ENCODE measurements around the gene DDX1. TPM values are rescaled to one million over a fixed set of nuclear protein-coding genes. Genes with fewer than 3 reads are reported as not detected.

The DDX1 gene
- total RNA-seq, 3 donors from 2014 or later: 57.4 to 72.6 (median 71.0) TPM

- TF ChIP-seq CTCF (IDR thresholded peaks at IDR 0.05) (no peak), POLR2A (IDR thresholded peaks at IDR 0.05) (no peak), POLR2AphosphoS5 (IDR thresholded peaks at IDR 0.05) (no peak)
- no peak for DNase-seq (ENCODE audit: low spot score in 2 of 2)
- Histone ChIP-seq H3K4me3 (no peak overlapping the region), H3K4me1 (no peaks in the 10 kb centered on the region), H3K27me3 (no peaks in the 10 kb centered on the region), H3K36me3 (no peaks in the 10 kb centered on the region), H3K27ac (no peak overlapping the region), H3K9me3 (no peaks in the 10 kb centered on the region)
- intact Hi-C loops (cut with DNase I; ENCODE audit: low total_unique reads): no loop called here
These were observed 80.5 kb downstream of the DDX1 start for GRCh38 chr2:15671842-15672815.

GRCh38 chr2:15672961-15673918 lies 81.6 kb downstream of the DDX1 start:
- Histone ChIP-seq H3K4me3 (no peak overlapping the region), H3K9me3 (no peaks in the 10 kb centered on the region), H3K36me3 (no peaks in the 10 kb centered on the region), H3K4me1 (no peaks in the 10 kb centered on the region), H3K27ac (no peak overlapping the region), H3K27me3 (no peaks in the 10 kb centered on the region)
- DNase-seq (ENCODE audit: low spot score in 2 of 2): no peak
- no peak for TF ChIP-seq POLR2AphosphoS5 (IDR thresholded peaks at IDR 0.05)
- intact Hi-C loops (cut with DNase I; ENCODE audit: low total_unique reads): no loop called here

- intact Hi-C loops (cut with DNase I; ENCODE audit: low total_unique reads): no loop called here
- H3K27ac ChIP-seq: no peak overlapping the region
These were observed 82.4 kb downstream of the DDX1 start for GRCh38 chr2:15673919-15674636.

GRCh38 chr2:15674637-15675455 lies 83.2 kb downstream of the DDX1 start:
- Histone ChIP-seq H3K27ac (no peak overlapping the region), H3K9me3 (no peaks in the 10 kb centered on the region), H3K27me3 (no peaks in the 10 kb centered on the region), H3K36me3 (no peaks in the 10 kb centered on the region), H3K4me1 (no peaks in the 10 kb centered on the region), H3K4me3 (no peak overlapping the region)
- intact Hi-C loops (cut with DNase I; ENCODE audit: low total_unique reads): no loop called here
- TF ChIP-seq POLR2A (IDR thresholded peaks at IDR 0.05) (no peak), CTCF (IDR thresholded peaks at IDR 0.05) (no peak), POLR2AphosphoS5 (IDR thresholded peaks at IDR 0.05) (no peak)
- no peak for DNase-seq (ENCODE audit: low spot score in 2 of 2)

More at GRCh38 chr2:15673919-15674636, 82.4 kb downstream of the DDX1 start:
- no peaks in the 10 kb centered on the region for H3K9me3 ChIP-seq
- H3K36me3 ChIP-seq: no peaks in the 10 kb centered on the region
- no peaks in the 10 kb centered on the region for H3K4me1 ChIP-seq
- no peaks in the 10 kb centered on the region for H3K27me3 ChIP-seq
- no peak overlapping the region for H3K4me3 ChIP-seq
- TF ChIP-seq CTCF (IDR thresholded peaks at IDR 0.05): no peak
- no peak for TF ChIP-seq POLR2A (IDR thresholded peaks at IDR 0.05)
- no peak for TF ChIP-seq POLR2AphosphoS5 (IDR thresholded peaks at IDR 0.05)
- DNase-seq (ENCODE audit: low spot score in 2 of 2): no peak

All from breast epithelium (tissue), 4 donors.